GM21447 (cell line): ENCODE data around the gene MORC3.
"Not testable (repeated sequence)": the region's sequence is repeated elsewhere in the genome, so short reads cannot be mapped to it uniquely, and the experiment has no call there.

Source experiments
- ATAC-seq: cut with Tn5 transposase; IDR thresholded peaks from one replicate; pipeline ENCODE4 v1.9.1; 2021; ENCODE audit not compliant: unreplicated experiment

The MORC3 gene, protein sequence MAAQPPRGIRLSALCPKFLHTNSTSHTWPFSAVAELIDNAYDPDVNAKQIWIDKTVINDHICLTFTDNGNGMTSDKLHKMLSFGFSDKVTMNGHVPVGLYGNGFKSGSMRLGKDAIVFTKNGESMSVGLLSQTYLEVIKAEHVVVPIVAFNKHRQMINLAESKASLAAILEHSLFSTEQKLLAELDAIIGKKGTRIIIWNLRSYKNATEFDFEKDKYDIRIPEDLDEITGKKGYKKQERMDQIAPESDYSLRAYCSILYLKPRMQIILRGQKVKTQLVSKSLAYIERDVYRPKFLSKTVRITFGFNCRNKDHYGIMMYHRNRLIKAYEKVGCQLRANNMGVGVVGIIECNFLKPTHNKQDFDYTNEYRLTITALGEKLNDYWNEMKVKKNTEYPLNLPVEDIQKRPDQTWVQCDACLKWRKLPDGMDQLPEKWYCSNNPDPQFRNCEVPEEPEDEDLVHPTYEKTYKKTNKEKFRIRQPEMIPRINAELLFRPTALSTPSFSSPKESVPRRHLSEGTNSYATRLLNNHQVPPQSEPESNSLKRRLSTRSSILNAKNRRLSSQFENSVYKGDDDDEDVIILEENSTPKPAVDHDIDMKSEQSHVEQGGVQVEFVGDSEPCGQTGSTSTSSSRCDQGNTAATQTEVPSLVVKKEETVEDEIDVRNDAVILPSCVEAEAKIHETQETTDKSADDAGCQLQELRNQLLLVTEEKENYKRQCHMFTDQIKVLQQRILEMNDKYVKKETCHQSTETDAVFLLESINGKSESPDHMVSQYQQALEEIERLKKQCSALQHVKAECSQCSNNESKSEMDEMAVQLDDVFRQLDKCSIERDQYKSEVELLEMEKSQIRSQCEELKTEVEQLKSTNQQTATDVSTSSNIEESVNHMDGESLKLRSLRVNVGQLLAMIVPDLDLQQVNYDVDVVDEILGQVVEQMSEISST

DNA sequence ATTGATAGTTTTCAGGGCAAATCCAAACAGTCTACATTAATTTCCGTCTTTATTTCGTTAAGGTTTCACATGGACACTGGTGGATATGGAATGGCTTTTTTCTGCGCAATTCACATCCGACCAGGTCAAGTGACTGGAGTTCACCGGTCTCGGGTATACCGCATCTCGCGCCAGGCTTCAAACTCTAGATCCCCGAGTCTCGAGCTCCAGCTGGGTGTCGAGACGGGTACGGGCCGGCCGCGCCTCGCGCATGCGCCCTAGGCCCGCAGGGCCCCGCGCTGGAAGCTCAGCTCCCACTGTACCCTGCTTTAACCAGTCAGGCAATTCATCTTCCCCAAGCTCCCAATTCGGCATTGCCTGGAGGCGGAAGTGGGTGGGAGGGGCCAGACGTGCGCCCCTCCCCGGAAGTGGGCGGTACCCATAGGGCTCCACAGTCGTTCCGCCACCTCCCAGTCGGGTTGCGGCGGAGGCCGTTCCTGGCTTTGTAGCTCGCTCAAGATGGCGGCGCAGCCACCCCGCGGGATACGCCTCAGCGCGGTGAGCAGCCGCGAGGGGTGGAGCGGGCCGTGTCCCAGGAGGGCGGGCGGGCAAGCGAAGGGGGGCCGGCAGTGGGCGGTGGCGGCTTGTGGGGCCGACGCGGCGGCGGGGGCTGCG is at the start of gene MORC3:
MORC3 (plus strand) TSS at position 431 of the 654 bp plus-strand sequence; CDS start at position 499, 68 bp downstream.
- peak; percentile 84 for ATAC-seq

DNA sequence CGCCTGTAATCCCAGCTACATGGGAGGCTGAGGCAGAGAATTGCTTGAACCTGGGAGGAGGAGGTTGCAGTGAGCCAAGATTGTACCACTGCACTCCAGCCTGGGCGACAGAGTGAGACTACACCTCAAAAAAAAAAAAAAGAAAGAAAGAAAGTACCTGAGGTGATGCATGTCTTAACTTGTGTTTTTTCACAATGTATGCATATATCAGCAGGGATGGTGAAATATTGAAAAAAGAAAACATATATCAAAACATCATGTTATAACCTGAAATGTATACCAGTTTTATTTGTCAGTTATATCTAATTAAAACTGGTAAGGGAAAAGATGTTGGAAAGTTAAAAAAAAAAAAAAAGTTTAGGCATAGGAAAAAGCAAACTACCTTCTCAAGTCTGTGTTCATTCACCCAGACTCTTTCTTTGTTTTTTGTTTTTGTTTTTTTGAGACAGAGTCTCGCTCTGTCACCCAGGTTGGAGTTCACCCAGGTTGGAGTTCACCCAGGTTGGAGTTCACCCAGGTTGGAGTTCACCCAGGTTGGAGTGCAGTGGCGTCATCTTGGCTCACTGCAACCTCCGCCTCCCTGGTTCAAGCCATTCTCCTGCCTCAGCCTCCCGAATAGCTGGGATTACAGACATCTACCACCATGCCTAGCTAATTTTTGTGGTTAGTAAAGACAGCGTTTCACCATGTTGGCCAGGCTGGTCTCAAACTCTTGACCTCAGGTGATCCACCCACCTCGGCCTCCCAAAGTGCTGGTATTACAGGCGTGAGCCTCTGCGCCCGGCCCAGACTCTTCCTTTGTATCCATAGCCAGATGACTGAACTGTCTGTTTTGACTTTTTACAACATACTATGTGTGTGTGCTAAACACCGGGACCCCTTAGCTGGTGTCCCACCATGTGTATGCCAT is 49.0 kb upstream of the MORC3 start:
- not testable (repeated sequence) for ATAC-seq

DNA sequence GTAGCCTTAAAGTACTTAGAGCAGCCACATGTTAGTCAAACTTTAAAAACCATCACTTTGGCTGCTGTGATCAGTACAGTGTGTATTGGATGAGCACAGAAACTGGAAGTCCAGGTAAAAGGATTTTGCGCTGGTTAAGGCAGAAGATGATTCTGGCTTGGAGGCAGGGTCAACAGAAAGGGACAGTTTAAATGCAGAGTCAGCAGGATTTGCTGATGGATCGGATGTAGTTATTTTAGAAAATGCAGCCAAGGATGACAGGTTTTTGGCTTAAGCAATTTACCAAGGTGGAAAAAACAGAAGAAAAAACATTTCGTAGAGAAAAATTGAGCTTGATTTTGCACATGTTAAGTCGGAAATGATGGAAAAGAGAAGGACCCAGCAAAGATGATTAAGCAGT is 45.9 kb upstream of the MORC3 start:
- no peak for ATAC-seq

DNA sequence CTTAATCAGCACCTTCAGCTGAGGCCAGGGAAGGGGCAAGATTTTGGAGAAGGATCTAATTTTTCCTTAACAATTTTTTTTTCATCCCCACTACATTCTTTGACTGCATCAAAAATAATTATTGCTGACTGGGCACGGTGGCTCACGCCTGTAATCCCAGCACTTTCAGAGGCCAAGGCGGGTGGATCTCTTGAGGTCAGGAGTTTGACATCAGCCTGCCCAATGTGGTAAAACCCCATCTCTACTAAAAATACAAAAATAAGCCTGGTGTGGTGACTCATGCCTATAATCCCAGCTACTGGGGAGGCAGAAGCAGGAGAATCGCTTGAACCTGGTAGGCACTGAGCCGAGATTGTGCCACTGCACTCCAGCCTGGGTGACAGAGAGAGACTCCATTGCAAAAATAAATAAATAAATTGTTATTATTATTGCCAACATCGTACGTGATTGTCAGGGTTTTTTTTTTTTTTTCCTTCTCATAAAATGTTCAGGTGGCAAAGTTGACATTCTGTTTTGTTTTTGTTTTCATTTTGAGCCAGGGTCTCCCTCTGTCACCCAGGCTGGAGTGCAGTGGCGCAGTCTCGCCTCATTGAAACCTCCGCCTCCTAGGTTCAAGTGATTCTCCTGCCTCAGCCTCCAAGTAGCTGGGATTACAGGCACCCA is 37.3 kb upstream of the MORC3 start:
- no peak for ATAC-seq

DNA sequence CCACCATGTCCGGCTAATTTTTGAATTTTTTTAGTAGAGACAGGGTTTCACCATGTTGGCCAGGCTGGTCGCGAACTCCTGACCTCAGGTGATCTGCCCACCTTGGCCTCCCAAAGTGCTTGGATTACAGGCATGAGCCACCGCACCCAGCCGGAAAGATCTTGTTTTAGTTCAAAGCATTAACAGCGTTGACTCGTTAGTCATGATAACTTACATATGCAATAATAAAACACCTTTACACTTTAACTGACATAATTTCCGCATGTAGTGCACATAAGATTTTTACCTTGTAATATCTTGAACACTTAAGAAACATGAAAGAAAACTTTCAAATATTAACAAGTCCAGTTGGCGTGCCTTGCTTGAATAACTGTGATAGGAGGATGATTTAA is 36.8 kb upstream of the MORC3 start:
- ATAC-seq: not testable (repeated sequence)

DNA sequence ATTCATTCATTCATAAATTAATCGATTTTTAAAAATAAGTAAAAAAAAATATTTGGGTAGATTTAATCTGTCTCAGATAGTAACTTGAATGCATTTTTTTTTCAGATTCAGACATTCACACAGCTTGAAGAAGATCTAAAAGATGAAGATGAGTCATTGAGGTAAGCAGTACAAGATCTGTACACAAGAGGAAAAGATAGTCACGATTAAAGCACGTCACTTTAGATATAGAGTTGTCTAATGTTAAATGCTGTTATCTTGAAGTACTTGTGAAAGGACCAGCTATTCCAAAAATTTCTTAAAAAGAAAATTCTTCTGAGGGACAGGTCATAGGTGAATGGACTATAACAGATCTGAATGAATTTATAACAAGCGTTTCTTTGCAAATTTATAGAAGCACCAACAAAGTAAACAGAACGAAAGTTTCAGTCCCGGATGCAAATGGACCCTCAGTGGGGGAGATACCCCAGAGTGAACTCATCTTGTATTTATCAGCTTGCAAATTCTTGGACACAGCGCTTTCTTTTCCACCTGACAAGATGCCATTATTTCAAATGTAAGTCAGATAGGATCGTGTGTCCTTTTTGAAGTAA is 31.2 kb upstream of the MORC3 start:
- ATAC-seq: peak; percentile 9

DNA sequence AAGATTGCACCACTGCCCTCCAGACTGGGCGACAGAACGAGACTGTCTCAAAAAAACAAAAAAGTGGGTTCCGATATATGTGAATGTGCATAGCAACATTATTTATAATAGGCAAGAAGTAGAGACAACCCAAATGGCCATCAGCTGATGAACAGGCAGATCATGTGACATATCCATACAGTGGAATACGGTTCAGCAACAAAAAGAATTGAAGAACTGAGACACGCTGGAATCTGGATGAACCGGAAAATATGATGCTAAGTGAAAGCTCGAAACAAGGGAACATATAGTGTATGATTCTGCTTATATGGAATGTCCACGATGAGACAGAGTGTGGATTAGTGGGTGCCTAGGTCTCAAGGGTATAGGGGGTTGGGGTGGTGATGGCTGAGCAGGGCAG is 28.5 kb upstream of the MORC3 start:
- no peak for ATAC-seq

DNA sequence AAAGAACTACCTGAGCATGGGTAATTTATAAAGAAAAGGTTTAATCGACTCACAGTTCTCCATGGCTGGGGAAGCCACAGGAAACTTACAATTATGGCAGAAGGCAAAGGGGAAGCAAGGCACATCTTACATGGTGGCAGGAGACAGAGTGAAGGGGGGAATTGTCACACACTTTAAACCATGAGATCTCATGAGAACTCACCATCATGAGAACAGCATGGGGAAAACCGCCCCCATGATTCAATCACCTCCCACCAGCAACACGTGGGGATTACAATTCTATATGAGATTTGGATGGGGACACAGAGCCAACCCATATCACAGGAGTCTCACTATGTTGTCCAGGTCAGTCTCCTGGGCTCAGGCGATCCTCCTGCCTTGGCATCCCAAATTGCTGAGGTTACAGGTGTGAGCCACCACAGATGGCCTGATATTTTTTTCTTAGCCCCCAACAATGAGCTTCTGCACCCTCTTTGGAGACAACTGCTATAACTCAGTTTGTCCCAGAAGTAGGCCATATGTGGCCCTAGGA is 22.5 kb upstream of the MORC3 start:
- no peak for ATAC-seq

DNA sequence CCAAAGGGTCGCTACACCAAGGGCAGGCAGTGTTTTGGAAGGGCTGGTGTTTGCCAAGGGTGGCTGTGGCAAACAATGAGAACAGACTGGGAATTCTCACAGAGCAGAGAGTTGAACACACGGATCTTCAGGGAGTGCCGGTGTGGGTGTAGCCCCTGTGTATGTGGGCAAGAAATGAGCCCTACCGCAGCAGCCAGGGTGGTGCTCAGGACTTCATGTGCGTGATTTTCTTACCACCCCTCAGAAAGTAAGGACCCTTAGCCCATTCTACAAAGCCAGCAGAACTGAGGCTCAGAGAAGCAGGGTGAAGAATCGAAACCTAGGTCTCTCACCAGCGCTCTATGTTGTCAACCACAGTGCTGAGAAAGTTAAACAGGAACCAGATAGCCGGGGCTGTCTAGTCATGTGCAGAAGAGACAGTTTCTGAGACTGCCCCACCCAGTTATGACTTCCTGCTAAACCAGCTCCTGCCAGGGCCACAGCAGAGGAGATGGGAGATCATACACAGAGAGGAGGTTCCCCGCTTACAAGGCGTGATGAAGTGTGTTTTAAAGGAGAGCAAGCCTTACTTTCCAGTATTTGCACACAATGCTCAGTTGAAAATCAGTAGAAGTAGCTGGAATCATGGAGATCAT is 21.9 kb upstream of the MORC3 start:
- ATAC-seq: peak; percentile 97

DNA sequence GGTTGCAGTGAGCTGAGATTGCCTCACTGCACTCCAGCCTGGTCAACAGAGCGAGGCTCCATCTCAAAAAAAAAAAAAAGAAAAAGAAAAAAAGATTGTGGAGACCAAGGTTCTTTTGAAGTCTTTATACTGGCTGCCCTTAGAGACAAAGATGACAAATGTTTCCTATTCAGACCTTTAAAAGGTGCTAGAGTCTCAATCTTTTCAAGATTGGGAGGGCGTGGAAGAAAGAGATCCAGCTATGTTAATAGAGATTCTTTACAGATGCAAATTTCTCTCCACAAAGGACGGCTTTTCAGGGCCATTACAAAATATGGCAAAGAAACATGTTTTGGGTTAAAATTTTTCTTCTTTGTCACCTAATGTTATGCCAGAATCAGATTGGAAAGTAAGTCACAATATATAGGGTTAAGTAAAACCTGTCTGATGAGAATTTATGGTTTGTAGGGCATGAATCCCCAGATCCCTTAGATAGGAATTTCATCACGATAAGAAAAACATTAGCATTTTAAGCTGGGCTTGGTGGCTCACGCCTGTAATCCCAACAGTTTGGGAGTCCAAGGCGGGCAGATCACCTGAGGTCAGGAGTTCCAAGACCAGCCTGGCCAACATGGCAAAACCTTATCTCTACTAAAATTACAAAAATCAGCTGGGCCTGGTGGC is 13.0 kb upstream of the MORC3 start:
- ATAC-seq: no peak

DNA sequence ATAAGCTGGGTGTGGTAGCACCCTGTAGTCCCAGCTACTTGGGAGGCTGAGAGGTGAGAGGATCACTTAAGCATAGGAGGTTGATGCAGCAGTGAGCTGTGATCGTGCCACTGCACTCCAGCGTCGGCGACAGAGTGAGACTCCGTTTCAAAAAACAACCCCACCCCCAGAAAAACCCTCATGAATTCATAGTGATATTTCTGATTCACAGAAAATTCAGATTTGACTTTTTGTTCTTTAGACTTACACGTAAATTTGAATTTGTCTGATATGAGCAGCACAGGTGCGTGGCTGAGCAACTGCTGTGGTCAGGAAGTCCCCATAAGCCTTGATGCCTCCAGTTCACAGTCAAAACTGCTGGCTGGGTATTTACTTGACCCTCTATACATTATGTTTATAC is 10.0 kb upstream of the MORC3 start:
- peak; percentile 88 for ATAC-seq

DNA sequence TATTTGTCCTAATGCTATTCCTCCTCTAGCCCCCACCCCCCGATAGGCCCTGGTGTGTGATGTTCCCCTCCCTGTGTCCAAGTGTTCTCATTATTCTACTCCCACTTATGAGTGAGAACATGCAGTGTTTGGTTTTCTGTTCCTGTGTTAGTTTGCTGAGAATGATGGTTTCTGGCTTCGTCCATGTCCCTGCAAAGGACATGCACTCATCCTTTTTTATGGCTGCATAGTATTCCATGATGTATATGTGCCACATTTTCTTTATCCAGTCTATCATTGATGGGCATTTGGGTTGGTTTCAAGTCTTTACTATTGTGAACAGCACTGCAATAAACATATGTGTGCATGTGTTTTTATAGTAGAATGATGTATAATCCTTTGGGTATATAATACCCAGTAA is 6.6 kb upstream of the MORC3 start:
- ATAC-seq: not testable (repeated sequence)

DNA sequence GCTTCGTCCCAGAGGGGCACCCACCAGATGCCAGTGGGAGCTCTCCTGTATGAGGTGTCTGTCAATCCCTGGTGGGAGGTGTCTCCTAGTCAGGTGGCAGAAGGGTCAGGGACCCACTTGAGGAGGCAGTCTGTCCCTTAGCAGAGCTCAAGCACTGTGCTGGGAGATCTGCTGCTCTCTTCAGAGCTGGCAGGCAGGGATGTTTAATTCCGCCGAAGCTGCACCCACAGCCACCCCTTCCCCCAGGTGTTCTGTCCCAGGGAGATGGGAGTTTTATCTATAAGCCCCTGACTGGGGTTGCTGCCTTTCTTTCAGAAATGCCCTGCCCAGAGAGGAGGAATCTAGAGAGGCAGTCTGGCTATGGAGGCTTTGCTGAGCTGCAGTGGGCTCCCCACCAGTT is 4.0 kb upstream of the MORC3 start:
- not testable (repeated sequence) for ATAC-seq

DNA sequence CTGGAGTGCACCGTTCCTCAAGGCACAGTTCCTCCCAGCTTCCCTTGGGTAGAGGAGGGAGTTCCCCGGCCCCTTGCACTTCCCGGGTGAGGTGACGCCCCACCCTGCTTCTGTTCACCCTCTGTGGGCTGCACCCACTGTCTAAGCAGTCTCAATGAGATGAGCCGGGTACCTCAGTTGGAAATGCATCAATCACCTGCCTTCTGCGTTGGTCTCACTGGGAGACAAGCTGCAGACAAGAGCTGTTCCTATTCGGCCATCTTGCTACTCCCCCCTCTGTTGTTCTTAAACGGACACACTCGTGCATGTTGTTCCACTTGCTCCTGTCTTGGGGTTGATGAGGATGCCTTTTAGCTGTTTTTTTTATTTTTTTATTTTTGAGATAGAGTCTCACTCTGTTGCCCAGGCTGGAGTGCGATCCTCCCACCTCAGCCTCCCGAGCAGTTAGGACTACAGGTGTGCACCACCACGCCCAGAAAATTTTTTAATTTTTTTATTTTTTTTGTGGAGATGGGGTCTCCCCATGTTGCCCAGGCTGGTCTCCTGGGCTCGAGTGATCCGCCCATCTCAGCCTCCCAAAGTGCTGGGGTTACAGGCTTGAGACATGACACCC is 3.0 kb upstream of the MORC3 start:
- ATAC-seq: no peak

DNA sequence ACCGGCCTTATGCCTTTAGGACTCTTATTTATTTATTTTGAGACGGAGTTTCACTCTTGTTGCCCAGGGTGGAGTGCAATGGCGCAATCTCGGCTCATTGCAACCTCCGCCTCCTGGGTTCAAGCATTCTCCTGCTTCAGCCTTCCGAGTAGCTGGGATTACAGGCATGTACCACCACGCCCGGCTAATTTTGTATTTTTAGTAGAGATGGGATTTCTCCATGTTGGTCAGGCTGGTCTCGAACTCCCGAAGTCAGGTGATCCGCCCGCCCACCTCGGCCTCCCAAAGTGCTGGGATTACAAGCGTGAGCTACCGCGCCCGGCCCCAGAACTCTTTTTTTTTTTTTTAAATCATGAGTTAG is 611 bp upstream of the MORC3 start:
- ATAC-seq: not testable (repeated sequence)

DNA sequence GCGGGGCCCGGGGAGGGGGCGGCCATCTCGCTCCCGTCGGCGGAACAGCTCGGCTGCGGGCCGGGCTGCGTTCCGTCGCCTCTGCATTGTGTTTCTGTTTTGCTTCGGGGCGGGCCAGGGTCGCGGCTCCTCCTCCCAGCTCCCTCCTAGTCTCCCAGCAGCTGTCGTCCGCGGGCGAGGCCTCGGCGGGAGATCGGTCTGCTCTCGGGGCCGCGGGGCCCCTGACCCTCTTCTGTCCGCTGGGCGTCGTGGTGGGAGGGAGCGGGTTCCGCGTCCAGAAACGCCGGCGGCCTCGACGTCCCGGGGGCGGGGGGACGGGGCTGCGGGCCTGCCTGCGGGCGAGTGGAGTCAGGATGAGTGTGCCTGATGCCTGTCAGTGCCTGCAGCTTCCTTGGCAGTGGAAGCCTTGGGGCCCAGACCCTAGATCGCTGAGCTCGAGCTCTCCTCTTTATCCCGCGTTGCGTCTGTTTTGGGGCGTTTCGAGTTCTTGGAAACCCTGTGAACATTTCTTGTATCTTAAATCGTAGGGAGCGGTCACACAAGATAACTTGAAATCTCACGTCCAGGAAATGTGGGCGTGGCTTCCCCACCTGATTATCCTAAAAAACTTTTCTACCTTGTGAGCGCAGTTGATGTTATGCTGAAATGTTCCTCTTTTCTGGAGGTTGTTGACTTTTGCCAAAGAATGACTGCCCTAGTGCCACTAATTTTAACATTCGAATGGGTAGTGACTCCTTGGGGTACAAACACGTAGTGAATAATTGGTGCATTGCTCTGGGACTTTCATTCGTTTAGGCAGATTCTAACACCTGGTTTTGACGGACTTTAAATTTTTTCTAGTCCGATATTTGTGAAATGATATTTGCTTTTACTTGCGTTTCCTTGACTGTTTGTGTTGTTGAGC is 676 bp downstream of the MORC3 start:
- ATAC-seq: peak; percentile 33
